GM12878 (cell line): ENCODE data around the gene ARL16. TPM values are rescaled to one million over a fixed set of nuclear protein-coding genes. Genes with fewer than 3 reads are reported as not detected.

Experiments
- ATAC-seq: fragments of 200-7000 bp; cut with Tn5 transposase; 3 replicates; pipeline ENCODE4 v1.9.1; 2020; ENCODE audit warnings: mild to moderate bottlenecking, moderate library complexity
- BruUV-seq: library from RNA; stranded (reverse); fragments of 400-500 nt; replicated peaks from 2 replicates; lab custom pipeline; 2021; lab: Mats Ljungman, UMichigan
- CTCF ChIA-PET: fragments of 300-600 bp; sonication (Branson Sonifier 250); formaldehyde crosslinking; extraction: SDS; loops from one replicate; lab custom pipeline; 2021; ENCODE audit warnings: inconsistent platforms; lab: Yijun Ruan, JAX
- POLR2A ChIA-PET: fragments of 350-600 bp; formaldehyde crosslinking; extraction: SDS; loops from one replicate; lab custom pipeline; 2021; ENCODE audit warnings: inconsistent platforms; lab: Charles Lee
- RAD21 ChIA-PET: fragments of 300-600 bp; sonication (Branson Sonifier 250); formaldehyde crosslinking; loops from one replicate; lab custom pipeline; 2023; ENCODE audit warnings: antibody characterized with exemption; ENCODE audit not compliant: unreplicated experiment; lab: Charles Lee
- SMC1A ChIA-PET: fragments of 300-600 bp; sonication (Branson Sonifier 250); formaldehyde crosslinking; loops from one replicate; lab custom pipeline; 2023; ENCODE audit not compliant: unreplicated experiment, uncharacterized antibody; lab: Charles Lee
- DNase-seq: peaks from one replicate; pipeline ENCODE4 v3.0.0-alpha.2; 2011; ENCODE audit warnings: low read depth, low spot score
- FAIRE-seq: peaks from 3 replicates; lab custom pipeline; 2011; peaks lifted over from hg19 to GRCh38; lab: Jason Lieb, UNC
- H2AFZ ChIP-seq: 2 replicates; pipeline ENCODE4 v1.6.0; 2011; ENCODE audit warnings: low read depth, low read length, control low read depth; ENCODE audit not compliant: control insufficient read depth
- H3K27ac ChIP-seq: 2 replicates; pipeline ENCODE4 v1.5.1; 2011; ENCODE audit warnings: control low read depth; ENCODE audit not compliant: control insufficient read depth, insufficient read depth
- H3K27me3 ChIP-seq, 2 experiments: replicated peaks in 1 of 2; 2 replicates each; pipeline versions ENCODE4 v1.6.0 to v1.6.1; 2011; ENCODE audit warnings: low read length in 1 of 2; ENCODE audit not compliant: control insufficient read depth in 2 of 2, insufficient read depth in 2 of 2
- H3K36me3 ChIP-seq, 2 experiments: 2 replicates each; pipeline ENCODE4 v1.5.1; 2011; ENCODE audit warnings: low read length in 1 of 2; ENCODE audit not compliant: control insufficient read depth in 2 of 2, insufficient read depth in 2 of 2
- H3K4me1 ChIP-seq: 2 replicates; pipeline ENCODE4 v1.6.1; 2011; ENCODE audit warnings: mild to moderate bottlenecking, low read length, moderate library complexity, mixed read lengths; ENCODE audit not compliant: control insufficient read depth, insufficient read depth
- H3K4me2 ChIP-seq: 2 replicates; pipeline ENCODE4 v1.6.0; 2011; ENCODE audit warnings: control low read depth; ENCODE audit not compliant: control insufficient read depth, insufficient read depth
- H3K4me3 ChIP-seq: fragments of 200-600 bp; sonication (generic); 2 replicates; pipeline ENCODE4 v1.5.1; 2016
- H3K79me2 ChIP-seq: 2 replicates; pipeline ENCODE4 v1.6.0; 2011; ENCODE audit warnings: low read length; ENCODE audit not compliant: control insufficient read depth, insufficient read depth
- H3K9ac ChIP-seq: 2 replicates; pipeline ENCODE4 v1.8.0; 2011; ENCODE audit warnings: low read length, control low read depth, mixed read lengths; ENCODE audit not compliant: control insufficient read depth, insufficient read depth
- H3K9me3 ChIP-seq: replicated peaks from 3 replicates; pipeline ENCODE4 v1.5.1; 2011; ENCODE audit warnings: mild to moderate bottlenecking, low read length; ENCODE audit not compliant: control insufficient read depth, insufficient read depth
- H4K20me1 ChIP-seq: 2 replicates; pipeline ENCODE4 v1.6.0; 2011; ENCODE audit not compliant: control insufficient read depth, insufficient read depth
- ATF3 ChIP-seq: IDR thresholded peaks from 2 replicates; pipeline ENCODE4 v1.6.1; 2011; ENCODE audit warnings: low read depth, mild to moderate bottlenecking, low read length, moderate library complexity, borderline replicate concordance; ENCODE audit errors: extremely low read depth
- EZH2 ChIP-seq: IDR thresholded peaks from 2 replicates; pipeline ENCODE4 v1.6.1; 2012; ENCODE audit warnings: low read depth, mild to moderate bottlenecking, control low read depth, inconsistent platforms, low read length, borderline replicate concordance; ENCODE audit not compliant: control insufficient read depth
- NFYA ChIP-seq: IDR thresholded peaks from 2 replicates; pipeline ENCODE4 v1.6.1; 2011; ENCODE audit warnings: low read depth, mild to moderate bottlenecking, low read length, improper control_type of control experiment, borderline replicate concordance
- TBL1XR1 ChIP-seq: IDR thresholded peaks from 2 replicates; pipeline ENCODE4 v1.6.1; 2012; ENCODE audit warnings: low read depth, low read length, improper control_type of control experiment
- TCF3 ChIP-seq: IDR thresholded peaks from 2 replicates; pipeline ENCODE4 v1.6.1; 2012; ENCODE audit warnings: low read depth, mild to moderate bottlenecking, low read length, borderline replicate concordance; ENCODE audit not compliant: insufficient read depth
- TCF7 ChIP-seq: IDR thresholded peaks from 2 replicates; pipeline ENCODE4 v1.6.1; 2014; ENCODE audit warnings: antibody characterized with exemption, borderline replicate concordance
- ZBTB4 ChIP-seq: fragments of 450-650 bp; formaldehyde crosslinking; IDR thresholded peaks from 2 replicates; pipeline ENCODE4 v1.4.0; 2022; ENCODE audit warnings: mild to moderate bottlenecking, moderate library complexity
- ZNF217 ChIP-seq: fragments of 450-650 bp; IDR thresholded peaks from 2 replicates; pipeline ENCODE4 v1.6.1; 2017; ENCODE audit warnings: antibody characterized with exemption, mild to moderate bottlenecking
- ZNF24 ChIP-seq: fragments of 450-650 bp; IDR thresholded peaks from 2 replicates; pipeline ENCODE4 v1.6.1; 2017; ENCODE audit warnings: antibody characterized with exemption, mild to moderate bottlenecking
- ZNF274 ChIP-seq: IDR thresholded peaks from one replicate; pipeline ENCODE4 v1.8.0; 2011; ENCODE audit not compliant: insufficient read length, insufficient read depth
- ZSCAN29 ChIP-seq: fragments of 450-650 bp; IDR thresholded peaks from 2 replicates; pipeline ENCODE4 v1.6.1; 2017; ENCODE audit warnings: mild to moderate bottlenecking, moderate library complexity
- ZZZ3 ChIP-seq: IDR thresholded peaks from 2 replicates; pipeline ENCODE4 v1.6.1; 2011; ENCODE audit warnings: low read depth; ENCODE audit not compliant: control insufficient read depth, insufficient read length
- WGBS: methylation state at CpG from one replicate; pipeline ENCODE4 v1.1.6; 2016; ENCODE audit warnings: low lambda C conversion rate; ENCODE audit not compliant: insufficient replicate concordance, insufficient coverage; ENCODE audit errors: missing lambda C conversion rate; 5-methylcytosine and 5-hydroxymethylcytosine counted together
- in situ Hi-C: fragments of 300-500 bp; cut with MboI; formaldehyde crosslinking; loops from 9 replicates; pipeline ENCODE4 v1.14.3; 2018; ENCODE audit warnings: mixed read lengths
- intact Hi-C: fragments of 100-400 bp; cut with micrococcal nuclease; formaldehyde crosslinking; loops from one replicate; pipeline ENCODE4 v1.14.2; 2022; ENCODE audit not compliant: unreplicated experiment
- polyA plus RNA-seq, 11 experiments: library from polyadenylated mRNA; depleted of rRNA in 4 of 11; unstranded in 6 of 11; stranded (reverse) in 5 of 11; fragments of >200 nt; fragmentation: Nextera tagmentation in 4 of 11; fragmentation: Illumina TruSeq in 1 of 11; extraction: Ambion mirVana in 4 of 11; extraction: Trizol in 1 of 11; gene quantifications; 1 replicate in 1 of 11; 2 replicates in 10 of 11; pipeline versions ENCODE4 v1.2.1 to v1.2.3, GENCODE V29; 2011 to 2016; ENCODE audit warnings: inconsistent platforms in 2 of 11, missing spikeins in 2 of 11, low read depth in 1 of 11
- total RNA-seq, 4 experiments: library from RNA; depleted of rRNA in 3 of 4; stranded (reverse); fragments of >200 nt in 3 of 4; fragmentation: Illumina TruSeq in 1 of 4; extraction: Trizol in 1 of 4; gene quantifications; 2 replicates each; pipeline versions ENCODE4 v1.2.1 to v1.2.3, GENCODE V29; 2013 to 2021
- TF ChIP-seq, protein P1 (sequence below): fragments of 450-650 bp; IDR thresholded peaks from 2 replicates; pipeline ENCODE4 v1.6.1; 2016; ENCODE audit warnings: mild to moderate bottlenecking

ARL16 gene
- total and polyA plus RNA-seq, 10 of the 15 experiments (the other 5 are each of a cell fraction or from before 2014, with no cell fraction given), result 4.7 to 47.6 (median 30.9) TPM

- TF ChIP-seq, protein P1, sequence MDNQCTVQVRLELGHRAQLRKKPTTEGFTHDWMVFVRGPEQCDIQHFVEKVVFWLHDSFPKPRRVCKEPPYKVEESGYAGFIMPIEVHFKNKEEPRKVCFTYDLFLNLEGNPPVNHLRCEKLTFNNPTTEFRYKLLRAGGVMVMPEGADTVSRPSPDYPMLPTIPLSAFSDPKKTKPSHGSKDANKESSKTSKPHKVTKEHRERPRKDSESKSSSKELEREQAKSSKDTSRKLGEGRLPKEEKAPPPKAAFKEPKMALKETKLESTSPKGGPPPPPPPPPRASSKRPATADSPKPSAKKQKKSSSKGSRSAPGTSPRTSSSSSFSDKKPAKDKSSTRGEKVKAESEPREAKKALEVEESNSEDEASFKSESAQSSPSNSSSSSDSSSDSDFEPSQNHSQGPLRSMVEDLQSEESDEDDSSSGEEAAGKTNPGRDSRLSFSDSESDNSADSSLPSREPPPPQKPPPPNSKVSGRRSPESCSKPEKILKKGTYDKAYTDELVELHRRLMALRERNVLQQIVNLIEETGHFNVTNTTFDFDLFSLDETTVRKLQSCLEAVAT, result no peak
- TF ChIP-seq TCF3 (no peak), ZNF274 (no peak), TCF7 (no peak)
- no peak overlapping the region for H3K9ac ChIP-seq
- ATAC-seq (no peak), FAIRE-seq (no peak), DNase-seq (no peak)
- H3K4me2 ChIP-seq, result no peak overlapping the region
- ChIA-PET RAD21 (no interaction called here), POLR2A (no interaction called here), SMC1A (no interaction called here), CTCF (no interaction called here)
- 50% methylated on average over 7 of the region's 9 CpGs for WGBS
- no peaks in the 10 kb centered on the region for H3K36me3 ChIP-seq
- in situ Hi-C loops (no loop called here), intact Hi-C loops (no loop called here)
- H3K79me2 ChIP-seq, result no peaks in the 10 kb centered on the region
- BruUV-seq, result no TSS peak
- no peak overlapping the region for H3K27ac ChIP-seq
- H3K4me3 ChIP-seq, result no peak overlapping the region
- no peaks in the 10 kb centered on the region for H3K27me3 ChIP-seq
- H2AFZ ChIP-seq, result no peak overlapping the region
- no peaks in the 10 kb centered on the region for H3K9me3 ChIP-seq
- H4K20me1 ChIP-seq, result no peaks in the 10 kb centered on the region
- no peaks in the 10 kb centered on the region; the same call in 1 of the 2 replicates for H3K4me1 ChIP-seq
Measured at GRCh38 chr17:81726004-81726403, 42.4 kb upstream of the ARL16 start.

GRCh38 chr17:81725439-81725838, 41.8 kb upstream of the ARL16 start:
- Histone ChIP-seq H4K20me1 (no peaks in the 10 kb centered on the region), H3K27ac (no peak overlapping the region), H3K79me2 (no peaks in the 10 kb centered on the region), H3K9me3 (no peaks in the 10 kb centered on the region), H3K4me1 (no peaks in the 10 kb centered on the region; the same call in 1 of the 2 replicates), H2AFZ (no peak overlapping the region), H3K4me2 (no peak overlapping the region), H3K4me3 (no peak overlapping the region), H3K27me3 (no peaks in the 10 kb centered on the region), H3K36me3 (no peaks in the 10 kb centered on the region), H3K9ac (no peak overlapping the region)
- FAIRE-seq (no peak), DNase-seq (no peak), ATAC-seq (no peak)
- no TSS peak for BruUV-seq
- ChIA-PET SMC1A (no interaction called here), POLR2A (interaction anchor here (0.6 to 0.9 kb wide), 4 partner anchors 13 to 414 kb away, joined by 3 to 7 read pairs (median 6); no protein-coding TSS in a partner anchor), RAD21 (no interaction called here), CTCF (interaction anchor here (0.6 to 1.2 kb wide), 2 partner anchors 9 to 70 kb away, joined by 3 read pairs; no protein-coding TSS in a partner anchor)
- in situ Hi-C loops (no loop called here), intact Hi-C loops (no loop called here)
- 39% methylated on average over 7 of the region's 9 CpGs for WGBS
- TF ChIP-seq NFYA, result no peak
- TF ChIP-seq ZNF217, result no peak
- TF ChIP-seq TBL1XR1, result no peak
- no peak for TF ChIP-seq ZNF24
- TF ChIP-seq EZH2, result no peak
- no peak for TF ChIP-seq ZBTB4
- TF ChIP-seq ZZZ3, result no peak
- TF ChIP-seq ZSCAN29, result no peak
- no peak for TF ChIP-seq ATF3
